H1 (cell line): ENCODE data around the gene POLA1. TPM values are rescaled to one million over a fixed set of nuclear protein-coding genes. Genes with fewer than 3 reads are reported as not detected.

Source experiments
- PHF8 ChIP-seq: fragments of 200-600 bp; sonication (generic); conservative IDR thresholded peaks from 2 replicates; pipeline ENCODE4 v1.7.1; 2012; ENCODE audit warnings: low read depth, mild to moderate bottlenecking, inconsistent platforms, low read length, moderate library complexity
- SRF ChIP-seq: IDR thresholded peaks from 2 replicates; pipeline ENCODE4 v1.6.1; 2011; ENCODE audit warnings: mild to moderate bottlenecking, low read depth, low read length, moderate library complexity
- polyA plus RNA-seq, 7 experiments: library from polyadenylated mRNA; depleted of rRNA in 3 of 7; stranded (reverse) in 5 of 7; unstranded in 2 of 7; fragments of >200 nt in 5 of 7; fragments of 200-250 nt in 2 of 7; gene quantifications; 1 replicate in 5 of 7; 2 replicates in 1 of 7; 4 replicates in 1 of 7; pipeline versions ENCODE4 v1.2.1 to v1.2.3, GENCODE V29; 2011 to 2013; ENCODE audit warnings: missing spikeins in 2 of 7, mixed read lengths in 2 of 7
- total RNA-seq: library from RNA; stranded (reverse); fragmentation: NEBNext Ultra II Directional; extraction: Animal tissue kit (Norgen Biotek cat#: 25700); gene quantifications from 2 replicates; pipeline ENCODE4 v1.2.1, GENCODE V29; 2021
- TF ChIP-seq, protein P1 (sequence below): IDR thresholded peaks from 2 replicates; pipeline ENCODE4 v1.6.1; 2011; ENCODE audit warnings: low read length, improper control_type of control experiment

The POLA1 gene
- total and polyA plus RNA-seq, 2 of the 8 experiments (the other 6 are each of a cell fraction or from before 2014, with no cell fraction given), result 5.6 to 34.9 TPM

DNA sequence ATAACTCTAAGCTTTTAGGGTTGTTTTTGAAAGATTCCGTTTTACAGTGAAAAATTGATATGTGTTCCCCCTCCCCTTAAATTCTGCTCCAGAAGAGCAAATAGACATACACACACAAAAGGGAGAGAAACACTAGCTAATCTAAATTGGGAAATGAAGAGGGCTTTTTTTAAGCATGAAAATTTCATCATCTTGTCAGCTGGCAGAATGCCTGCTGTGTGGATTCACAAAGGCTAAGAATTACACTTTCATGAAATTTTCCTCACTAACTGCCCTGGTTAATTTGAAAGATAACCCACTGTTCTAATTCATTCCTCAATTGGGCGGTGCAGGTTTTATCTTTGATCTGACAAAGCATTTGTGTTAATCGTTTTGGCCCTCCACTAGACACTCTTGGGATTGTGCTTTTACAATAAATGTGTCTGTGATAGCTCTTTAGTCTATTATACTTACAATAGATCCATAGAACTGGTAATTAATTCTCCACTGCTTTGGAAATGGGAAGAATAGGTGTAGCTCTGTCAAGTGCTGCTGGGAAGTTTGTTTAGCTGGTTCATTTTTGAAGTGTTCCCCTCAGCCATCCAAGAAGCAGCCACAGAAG lies 152.9 kb downstream of the POLA1 start (continued):
- TF ChIP-seq, protein P1, sequence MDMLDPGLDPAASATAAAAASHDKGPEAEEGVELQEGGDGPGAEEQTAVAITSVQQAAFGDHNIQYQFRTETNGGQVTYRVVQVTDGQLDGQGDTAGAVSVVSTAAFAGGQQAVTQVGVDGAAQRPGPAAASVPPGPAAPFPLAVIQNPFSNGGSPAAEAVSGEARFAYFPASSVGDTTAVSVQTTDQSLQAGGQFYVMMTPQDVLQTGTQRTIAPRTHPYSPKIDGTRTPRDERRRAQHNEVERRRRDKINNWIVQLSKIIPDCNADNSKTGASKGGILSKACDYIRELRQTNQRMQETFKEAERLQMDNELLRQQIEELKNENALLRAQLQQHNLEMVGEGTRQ, result no peak
- TF ChIP-seq SRF, result no peak
- no peak for TF ChIP-seq PHF8
